ENCODE data around the gene MELTF. TPM values are rescaled to one million over a fixed set of nuclear protein-coding genes. Genes with fewer than 3 reads are reported as not detected.

Gene MELTF
- total RNA-seq, 2 donors from 2014 or later, result 12.1 to 19.9 TPM

DNA sequence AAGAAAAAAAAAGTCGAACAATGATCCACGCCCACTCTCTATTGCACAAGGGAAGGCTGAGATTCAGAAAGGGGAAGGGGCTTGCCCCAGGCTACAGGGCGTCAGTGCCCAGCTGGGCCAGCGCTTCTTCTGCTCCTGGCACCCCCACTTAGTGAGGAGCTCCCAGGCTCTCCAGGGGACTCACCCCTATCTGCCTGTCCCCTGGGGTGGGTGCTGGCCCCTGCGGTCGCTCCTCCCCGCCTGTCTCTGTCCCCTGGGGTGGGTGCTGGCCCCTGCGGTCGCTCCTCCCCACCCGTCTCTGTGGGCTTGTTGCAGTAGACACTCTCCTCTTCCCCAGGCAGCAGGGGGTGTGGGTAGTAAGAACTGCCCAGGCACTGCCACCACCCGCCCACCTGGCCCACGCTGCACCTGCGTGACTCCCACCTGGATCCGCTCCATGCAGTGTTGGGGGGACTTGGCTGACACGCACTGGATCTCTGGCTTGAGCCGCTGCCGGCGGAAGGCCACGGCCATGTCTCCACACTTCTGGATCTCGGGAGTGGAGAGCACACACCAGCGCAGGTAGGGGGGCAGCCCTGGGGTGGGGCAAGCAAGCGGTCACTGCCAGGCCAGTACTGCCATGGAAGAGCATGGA is 14.6 kb downstream of the MELTF start:
- intact Hi-C loops (cut with DNase I), result no loop called here
- peak; percentile 61 for DNase-seq (ENCODE audit: low spot score)

DNA sequence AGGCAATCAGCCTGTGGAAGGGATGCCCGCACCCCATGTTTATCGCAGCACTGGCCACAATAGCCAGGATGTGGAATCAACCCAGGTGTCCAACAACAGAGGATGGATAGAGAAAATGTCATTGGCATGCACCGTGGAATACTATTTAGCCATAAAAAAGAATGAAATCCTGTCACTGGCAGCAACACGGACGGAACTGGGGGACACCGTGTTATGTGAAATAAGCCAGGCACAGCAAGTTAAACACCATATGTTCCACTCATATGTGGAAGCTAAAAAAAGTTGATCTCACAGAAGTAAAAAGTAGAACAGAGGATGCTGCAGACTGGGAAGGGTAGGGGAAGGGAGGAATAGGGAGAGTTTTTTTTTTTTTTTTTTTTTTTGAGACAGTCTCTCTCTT is 15.6 kb downstream of the MELTF start:
- DNase-seq (ENCODE audit: low spot score), result no peak
- intact Hi-C loops (cut with DNase I), result no loop called here

DNA sequence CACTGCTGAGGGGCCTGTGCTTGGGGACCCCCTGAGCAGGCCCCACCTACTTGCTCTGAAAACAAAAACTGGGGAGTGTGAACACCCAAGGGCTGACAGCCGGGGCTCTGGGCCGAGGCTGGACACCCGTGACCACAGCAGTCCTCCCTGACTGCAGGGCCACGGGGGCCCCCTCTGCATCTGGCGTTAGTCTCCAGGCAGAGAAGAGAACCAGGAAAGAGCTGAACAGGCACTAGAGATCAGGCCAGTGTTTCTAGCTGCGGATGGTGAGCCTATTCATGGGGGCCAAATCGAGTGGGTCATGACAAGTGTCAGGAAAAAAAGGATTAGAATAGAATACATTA is 17.1 kb downstream of the MELTF start:
- no peak for DNase-seq (ENCODE audit: low spot score)
- intact Hi-C loops (cut with DNase I), result no loop called here

DNA sequence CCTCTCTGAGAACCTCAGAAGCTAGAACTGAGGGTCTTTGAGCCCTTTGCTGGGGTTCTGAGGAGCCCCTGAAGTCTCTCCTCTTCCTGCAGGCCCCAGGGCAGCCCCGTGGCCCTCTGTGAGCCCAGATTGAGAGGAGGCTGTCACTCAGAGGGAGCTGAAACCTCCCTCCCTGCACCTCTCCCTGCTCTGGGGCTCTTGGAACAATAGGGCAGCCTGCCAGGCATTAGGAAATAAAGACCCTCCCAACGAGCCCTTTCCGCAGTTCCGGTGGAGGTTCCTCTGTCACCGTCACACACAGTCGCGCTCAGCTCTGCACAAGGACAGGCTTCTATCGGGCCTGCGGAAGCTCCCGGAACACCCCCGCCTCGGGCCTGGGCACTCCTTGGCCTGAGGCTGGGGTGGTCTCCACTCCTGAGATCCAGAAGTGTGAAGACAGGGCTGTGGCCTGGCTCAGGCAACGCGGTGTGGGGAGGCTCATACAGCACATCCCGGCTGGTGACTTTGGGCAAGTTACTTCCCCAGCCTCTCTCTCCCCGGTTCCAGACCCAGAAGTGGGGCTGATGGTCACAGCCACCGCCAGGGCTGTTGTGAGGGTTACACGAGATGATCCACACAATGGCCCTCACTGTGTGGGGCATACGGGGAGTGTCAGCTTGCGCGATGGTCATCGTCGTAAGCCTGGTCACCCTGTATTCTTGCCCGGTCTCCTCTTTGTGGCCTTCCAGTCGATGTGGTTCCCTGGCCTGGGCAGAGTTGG is 17.7 kb downstream of the MELTF start:
- no peak for DNase-seq (ENCODE audit: low spot score)
- intact Hi-C loops (cut with DNase I), result no loop called here

DNA sequence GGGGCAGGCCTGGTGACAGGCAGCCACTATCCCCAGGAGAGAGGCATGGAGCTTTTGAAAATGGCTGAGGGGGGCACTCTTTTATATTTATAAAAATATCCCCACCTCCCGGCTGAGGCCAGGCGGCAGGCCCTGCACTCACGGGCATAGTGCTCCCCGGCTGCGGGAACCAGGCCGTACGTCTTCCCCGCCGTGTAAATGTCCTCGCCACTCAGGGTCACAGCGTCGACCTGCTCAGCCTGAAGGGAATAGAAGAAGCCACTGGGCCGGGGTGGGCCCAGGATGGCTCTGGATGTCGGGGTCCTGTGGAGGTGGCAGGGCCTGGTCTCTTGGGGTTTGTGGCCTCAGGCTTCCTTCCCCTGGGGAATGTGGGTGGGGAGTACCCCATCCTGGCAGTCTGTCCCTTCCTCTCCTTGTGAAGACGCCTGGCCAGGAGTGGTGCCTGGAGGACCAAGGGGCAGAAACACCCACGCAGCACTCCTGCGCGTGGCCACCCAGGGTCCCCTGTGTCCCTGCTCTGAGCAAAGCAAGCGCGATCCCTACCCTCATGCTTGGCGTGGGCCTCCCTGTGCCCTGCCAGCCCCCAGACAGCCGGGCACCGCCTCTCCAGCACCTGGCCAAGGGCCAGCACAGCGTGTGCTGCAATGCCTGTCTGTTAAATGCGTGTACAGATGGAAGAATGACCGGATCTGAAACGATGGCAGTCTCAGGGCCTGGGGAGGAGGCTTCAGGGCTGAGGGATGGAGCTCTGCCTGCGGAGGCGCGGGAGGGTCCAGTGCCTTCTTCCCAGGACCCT is 18.9 kb downstream of the MELTF start:
- intact Hi-C loops (cut with DNase I), result no loop called here
- no peak for DNase-seq (ENCODE audit: low spot score)

DNA sequence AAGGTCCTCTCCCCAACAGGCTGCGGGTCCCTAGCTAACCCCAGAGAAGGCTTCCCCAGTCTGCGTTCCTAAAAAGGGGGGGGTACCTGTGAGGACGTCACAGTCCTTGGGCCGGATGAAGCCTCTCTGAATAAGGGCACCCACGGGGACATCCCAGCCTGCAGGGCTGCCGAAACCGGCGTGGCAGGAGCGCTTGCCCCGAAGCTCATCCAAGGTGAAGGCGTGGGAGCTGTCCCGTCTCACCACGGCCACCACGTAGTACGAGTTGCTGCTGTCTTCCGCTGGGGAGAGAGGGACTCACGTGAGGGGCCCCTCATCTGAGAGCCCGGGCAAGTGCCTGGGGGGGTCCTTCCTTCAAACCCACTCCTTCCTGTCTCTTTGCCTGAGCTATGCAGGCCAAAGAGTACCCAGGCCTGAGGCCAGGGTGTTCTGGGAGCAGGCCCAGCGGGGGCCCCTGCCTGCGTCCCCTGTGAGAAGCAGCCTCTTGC is 20.0 kb downstream of the MELTF start:
- intact Hi-C loops (cut with DNase I), result loop anchor here (10.0 kb wide), 1 partner anchor 175 kb away; no protein-coding TSS in a partner anchor
- DNase-seq (ENCODE audit: low spot score), result no peak

DNA sequence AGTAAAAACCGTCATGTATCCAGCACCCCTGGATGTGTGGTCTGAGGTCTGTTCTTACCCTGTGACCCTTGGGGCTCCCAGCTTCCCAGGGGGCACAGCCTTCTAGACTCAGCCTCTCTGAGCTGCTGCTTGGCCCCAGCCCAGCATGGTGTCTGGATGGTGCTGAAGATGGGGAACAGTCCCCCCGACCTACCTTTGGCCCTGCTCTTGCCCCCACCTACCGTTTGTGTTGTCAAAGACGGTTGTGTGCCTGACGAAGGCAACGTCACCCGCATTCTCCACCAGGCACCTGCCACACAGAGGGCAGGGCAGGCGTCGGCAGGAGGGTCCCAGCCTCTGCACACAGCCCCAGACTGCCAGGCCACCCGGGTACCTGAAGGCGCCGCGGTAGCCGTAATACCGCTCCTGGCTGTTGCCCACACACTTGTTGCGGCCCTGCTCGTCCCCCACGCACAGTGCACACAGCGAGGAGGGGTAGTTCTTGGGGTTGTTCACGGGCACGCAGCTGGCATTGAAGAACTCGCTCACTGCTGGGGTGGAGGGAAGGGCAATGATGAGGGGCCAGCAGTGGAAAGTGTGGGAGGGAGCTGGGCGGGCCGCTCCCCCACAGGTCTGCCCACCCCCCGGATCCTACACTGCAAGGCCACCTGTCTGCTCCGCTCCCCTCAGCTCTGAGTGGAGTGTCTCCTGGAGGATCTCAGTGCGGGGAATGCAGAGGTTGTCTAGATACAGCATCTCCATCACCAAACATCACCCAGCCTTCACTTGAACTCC is 21.0 kb downstream of the MELTF start:
- no peak for DNase-seq (ENCODE audit: low spot score)
- intact Hi-C loops (cut with DNase I), result loop anchor here (10.0 kb wide), 1 partner anchor 176 kb away; no protein-coding TSS in a partner anchor

DNA sequence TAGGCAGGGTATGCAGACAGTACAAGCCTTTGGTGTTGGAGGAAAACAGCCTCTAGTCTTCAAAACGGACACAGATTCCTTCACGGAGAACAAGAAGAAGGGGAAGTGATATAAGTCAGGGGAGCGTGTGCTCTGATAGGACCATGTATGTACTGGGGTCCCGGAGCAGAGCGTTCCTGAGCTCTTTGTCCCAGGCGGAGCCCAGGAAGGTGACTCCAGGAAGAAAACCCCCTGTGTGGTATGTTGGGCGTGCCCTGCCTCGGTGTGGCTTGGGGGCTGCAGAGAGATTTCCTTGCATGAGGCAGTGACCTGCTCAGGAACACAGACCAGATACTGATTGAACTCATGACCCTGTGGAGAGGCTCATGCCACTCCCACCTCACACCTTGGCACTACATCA is 21.7 kb downstream of the MELTF start:
- intact Hi-C loops (cut with DNase I), result loop anchor here (10.0 kb wide), 1 partner anchor 177 kb away; no protein-coding TSS in a partner anchor
- peak; percentile 74 for DNase-seq (ENCODE audit: low spot score)

DNA sequence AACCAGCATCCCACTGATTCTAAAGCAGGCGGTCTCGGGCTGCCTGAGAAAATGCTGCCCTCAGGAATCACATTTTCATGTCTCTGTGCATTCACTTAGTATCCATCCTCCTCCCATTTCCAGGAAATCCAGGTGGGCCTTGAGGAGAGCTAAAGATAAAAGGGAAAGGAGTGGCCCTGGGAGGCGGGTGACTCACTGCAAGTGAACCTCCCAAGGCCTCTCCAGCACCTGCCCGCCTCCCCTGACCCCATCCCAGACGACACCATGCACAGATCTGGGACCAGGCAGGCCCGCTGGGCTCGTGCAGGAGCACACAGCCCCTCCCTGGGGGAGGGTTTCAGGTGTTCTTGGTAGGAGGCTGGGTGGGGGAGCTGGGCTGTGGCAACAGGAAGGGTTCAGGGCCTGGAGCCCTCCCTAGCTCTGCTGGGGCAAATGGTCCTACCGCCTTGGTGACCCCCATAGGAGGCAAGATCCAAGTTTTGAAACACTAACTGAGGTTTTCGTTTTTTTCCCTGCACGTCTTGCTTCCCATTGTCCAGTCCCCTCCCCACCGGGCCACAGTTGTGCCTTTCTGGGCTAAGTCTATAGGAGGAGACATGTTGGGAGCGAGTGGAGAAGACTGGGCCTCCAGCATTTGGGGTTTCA is 22.2 kb downstream of the MELTF start:
- DNase-seq (ENCODE audit: low spot score), result peak; percentile 67
- intact Hi-C loops (cut with DNase I), result loop anchor here (10.0 kb wide), 1 partner anchor 177 kb away; no protein-coding TSS in a partner anchor

DNA sequence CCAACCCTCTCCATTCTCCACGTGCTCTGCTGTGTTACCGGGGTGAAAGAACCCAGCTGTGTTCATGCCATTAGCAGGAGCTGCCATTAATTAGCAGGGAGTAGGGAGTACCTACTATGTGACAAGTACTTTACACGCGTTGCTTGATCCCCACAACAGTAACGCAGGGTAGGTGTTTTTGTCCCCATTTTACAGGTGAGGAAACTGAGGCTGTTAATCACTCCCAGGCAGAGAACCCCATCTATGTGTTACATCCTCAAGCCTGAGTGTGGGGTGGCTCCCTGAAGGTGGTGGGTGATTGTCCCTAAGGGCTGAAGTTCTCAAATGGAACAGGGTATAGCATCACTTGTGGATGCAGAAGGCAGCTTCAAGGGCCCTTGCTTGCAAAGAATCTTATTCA is 22.8 kb downstream of the MELTF start:
- DNase-seq (ENCODE audit: low spot score), result no peak
- intact Hi-C loops (cut with DNase I), result loop anchor here (10.0 kb wide), 1 partner anchor 178 kb away; no protein-coding TSS in a partner anchor

DNA sequence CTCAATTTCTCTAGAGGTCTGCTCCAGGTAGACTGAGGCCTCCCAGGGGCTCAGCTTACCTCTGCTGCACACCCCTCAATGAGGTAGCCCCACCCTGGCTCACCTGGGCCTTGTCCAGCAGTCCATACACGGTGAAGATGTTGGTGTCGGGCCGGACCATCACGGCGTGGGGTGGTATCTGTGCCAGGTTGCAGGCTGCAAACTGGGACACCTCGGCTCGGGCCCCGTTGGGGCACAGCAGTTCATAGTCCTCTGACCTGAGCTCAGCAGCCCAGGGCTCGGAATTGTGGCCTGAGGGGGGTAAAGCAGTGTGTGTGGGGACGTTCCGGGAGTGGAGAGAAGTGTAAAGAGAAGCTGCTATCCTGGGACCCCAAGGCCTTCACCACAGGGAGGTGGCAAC is 23.2 kb downstream of the MELTF start:
- intact Hi-C loops (cut with DNase I), result loop anchor here (10.0 kb wide), 1 partner anchor 178 kb away; no protein-coding TSS in a partner anchor
- DNase-seq (ENCODE audit: low spot score), result peak; percentile 80

DNA sequence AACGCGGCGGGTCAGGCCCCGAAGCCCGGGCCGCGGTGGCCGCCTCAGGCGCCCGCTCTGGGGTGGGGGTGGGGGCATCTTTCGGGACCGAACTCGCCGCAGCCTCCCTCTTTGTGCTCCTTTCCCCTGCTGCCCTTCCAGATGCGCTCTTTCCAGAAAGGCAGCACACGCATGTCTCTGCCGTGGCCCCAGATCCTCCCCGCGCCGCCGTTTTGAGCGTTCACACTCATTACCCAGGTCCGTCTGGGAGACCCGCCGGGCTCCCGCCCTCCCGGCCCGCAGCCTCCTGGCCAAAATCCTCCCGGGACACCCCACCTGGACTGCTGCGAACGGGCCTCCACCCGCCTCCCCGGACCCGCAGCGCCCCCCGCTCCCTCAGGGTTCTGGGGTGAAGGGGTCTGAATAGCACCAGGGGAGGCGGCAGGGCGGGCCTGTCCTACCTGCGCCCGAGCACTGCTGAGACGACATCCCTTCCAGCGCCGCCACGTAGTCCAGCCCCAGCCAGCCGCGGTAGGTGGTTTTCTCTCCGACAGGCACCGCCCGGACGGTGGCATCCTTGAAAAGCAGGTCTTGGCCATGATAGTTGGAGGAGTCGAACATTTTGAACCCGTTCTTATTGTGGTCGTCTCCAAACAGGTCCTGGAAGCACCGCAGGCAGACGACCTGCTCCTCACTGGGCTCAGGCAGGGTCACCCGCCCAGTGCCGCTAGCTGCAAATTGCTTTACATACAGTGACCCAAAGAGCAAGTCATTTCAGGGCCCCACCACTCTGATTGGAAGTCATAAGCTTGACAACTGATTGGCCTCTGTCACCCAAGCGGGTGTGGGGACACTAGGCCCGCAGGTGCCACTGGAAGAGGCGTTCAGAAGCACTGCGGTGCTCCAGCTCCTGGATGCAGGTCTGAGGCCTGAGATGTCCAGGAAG is 25.9 kb downstream of the MELTF start:
- DNase-seq (ENCODE audit: low spot score), result peak; percentile 85
- intact Hi-C loops (cut with DNase I), result loop anchor here (10.0 kb wide), 1 partner anchor 181 kb away; no protein-coding TSS in a partner anchor

DNA sequence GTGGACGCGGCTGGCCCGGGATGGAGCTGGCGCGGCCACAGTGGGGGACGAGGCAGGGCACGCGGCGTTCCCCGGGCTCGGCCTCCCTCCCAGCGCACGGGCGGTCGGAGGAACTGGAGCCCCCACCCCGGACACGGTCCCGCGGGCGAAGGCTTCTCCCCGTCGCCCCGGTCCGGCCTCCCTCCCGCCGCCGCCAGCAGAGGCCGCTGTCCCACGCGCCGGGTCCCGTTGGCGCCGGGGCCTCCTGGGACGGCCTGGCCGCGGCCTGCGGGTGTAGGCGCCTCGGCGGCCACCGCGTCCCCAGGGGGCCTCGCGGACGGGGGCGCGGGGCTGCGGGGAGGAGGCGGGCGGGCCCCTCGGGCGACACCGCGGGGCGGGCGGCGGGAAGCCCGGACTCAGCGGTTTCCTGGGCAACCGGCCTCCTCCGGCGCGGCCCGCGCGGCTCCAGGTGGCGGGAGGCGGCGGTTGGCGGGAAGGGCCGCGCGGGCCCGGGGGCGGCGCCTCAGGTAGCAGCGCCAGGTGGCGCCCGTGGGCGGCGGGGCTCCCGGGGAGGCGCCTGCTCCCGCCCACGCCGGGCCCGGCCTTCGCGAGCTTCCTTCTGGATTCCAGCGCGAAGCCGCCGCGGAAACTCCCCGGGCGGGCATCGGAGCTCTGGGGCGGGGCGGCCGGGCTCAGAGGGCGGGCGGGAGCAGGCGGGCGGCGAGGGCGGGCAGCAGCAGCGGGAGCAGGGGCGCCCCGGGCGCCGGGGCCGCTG is 26.7 kb downstream of the MELTF start:
- intact Hi-C loops (cut with DNase I), result loop anchor here (10.0 kb wide), 1 partner anchor 182 kb away; no protein-coding TSS in a partner anchor
- peak; percentile 93 for DNase-seq (ENCODE audit: low spot score)

DNA sequence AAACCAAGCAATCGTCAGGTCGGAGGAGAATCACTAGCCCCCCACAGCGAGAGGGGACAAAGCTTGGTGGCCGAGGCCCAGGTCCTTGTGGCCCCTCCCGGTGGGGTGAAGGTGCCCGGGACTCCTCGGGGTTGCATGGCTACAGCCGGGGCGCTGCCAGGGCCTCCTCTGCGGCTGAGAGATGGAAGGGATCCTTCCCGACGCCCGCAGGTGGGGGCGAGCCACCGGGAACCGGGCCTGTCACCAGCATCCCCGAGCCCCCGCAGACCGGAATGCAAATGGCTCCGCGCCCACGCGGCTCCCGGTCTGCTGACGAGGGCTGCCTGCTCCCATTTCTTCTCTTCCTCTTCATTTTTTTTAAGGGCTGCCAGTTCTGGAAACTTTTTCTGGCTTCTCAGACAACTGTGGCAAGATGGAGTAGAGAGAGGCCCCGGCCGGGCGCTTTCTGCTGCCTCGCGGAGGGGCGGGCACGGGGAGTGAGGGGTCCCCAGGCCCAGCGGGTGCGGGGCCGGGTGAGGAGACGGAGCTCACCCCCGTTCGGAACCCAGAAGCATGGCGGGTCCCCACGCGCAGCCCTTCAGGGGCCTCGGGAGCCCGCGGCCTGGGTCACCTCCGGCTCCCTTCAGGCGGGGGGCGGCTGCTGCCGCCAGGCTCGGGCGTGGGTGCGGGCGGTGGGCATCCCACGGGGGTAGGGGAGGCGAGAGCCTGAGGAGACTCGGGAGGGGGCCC is 27.5 kb downstream of the MELTF start:
- peak; percentile 83 for DNase-seq (ENCODE audit: low spot score)
- intact Hi-C loops (cut with DNase I), result loop anchor here (10.0 kb wide), 1 partner anchor 183 kb away; no protein-coding TSS in a partner anchor

DNA sequence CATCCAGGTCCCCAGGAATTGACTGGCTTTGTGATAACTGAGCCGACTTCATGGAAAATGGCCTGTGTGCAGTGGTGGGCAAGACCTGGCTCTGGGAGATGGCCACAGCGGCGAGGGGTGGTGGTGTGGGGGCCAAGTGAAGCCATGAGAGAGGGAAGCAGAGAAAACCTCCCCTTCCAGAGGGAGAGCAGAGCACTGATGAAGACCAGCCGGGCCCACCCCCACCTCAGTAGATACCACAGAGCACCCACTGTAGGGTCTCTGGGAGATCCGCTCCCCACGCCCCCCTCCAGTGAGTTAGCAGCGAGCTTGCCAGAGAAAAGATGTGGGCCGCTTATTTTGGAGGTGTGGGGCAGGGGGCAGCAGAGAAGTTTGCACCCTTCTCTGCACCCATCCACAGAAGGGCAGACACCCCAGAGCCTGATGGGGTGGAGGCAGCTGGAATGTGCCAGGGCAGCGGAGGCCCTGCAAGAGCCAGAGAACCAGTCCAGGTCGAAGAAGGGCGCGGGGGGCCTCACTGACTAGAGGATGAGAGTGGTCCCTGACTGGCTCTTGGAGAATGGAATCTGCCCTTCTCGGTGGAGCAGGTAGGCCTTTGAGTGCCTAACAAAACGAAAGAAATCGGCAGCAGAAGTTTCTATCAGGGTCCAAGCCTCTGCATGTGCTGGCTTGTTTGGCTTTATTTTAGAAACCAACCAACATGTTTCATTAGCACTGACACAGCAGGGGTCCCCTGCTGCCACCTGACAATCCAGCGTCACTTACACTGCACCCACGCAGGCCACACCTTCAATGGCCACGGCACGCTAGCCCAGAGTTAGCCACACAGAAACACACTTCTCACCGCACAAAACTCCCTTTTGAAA is 28.3 kb downstream of the MELTF start:
- intact Hi-C loops (cut with DNase I), result loop anchor here (10.0 kb wide), 1 partner anchor 183 kb away; no protein-coding TSS in a partner anchor
- DNase-seq (ENCODE audit: low spot score), result peak; percentile 69

Data from posterior vena cava (tissue), 2 donors.